ENCODE data around the gene SCPEP1.

The SCPEP1 gene

GRCh38 chr17:56994009-56994792 is 16.3 kb downstream of the SCPEP1 start:
- no peak overlapping the region for H3K4me3 ChIP-seq (ENCODE audit: low read depth, low read length)

DNA sequence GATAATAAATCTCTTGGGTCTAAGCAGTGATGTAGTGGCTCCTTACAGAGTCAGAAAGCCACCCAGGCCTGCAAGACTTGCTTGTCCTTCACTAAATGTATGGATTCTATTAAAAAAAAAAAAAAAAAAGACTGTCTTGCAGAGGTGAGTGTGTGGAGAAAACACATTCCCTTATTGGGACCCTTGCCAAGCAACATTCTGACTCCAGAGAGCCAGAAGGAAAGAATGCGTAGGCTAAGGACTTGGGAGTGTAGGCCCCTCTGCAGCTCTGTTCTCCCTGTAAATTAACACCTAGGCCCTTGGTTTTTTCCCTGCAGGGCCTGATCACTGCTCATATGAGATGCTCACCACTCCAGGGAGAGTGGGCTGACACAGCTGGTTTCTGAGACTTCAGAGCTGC is 17.8 kb downstream of the SCPEP1 start:
- no peak overlapping the region for H3K4me3 ChIP-seq (ENCODE audit: low read depth, low read length)

GRCh38 chr17:56997313-56997712 is 19.4 kb downstream of the SCPEP1 start:
- H3K4me3 ChIP-seq (ENCODE audit: low read depth, low read length): no peak overlapping the region

DNA sequence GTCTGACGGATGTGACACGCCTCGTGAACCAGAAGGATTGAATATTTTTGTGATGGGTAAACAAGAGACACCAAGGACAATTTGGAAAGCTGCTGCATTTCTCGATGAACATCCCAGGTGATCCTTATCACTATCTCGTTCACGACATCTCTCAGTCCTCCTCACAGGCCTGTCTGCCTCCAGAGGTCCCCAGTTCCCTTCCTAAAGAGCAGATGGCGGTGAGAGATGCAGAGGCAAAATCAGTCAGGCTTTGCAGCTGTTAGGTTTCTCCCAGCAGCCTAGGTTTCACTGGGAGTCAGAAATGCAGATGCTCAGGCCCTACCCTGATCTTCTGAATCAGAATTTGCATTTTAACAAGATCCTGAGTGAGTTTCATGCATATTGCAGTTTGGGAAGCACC is 23.6 kb downstream of the SCPEP1 start:
- H3K4me3 ChIP-seq (ENCODE audit: low read depth, low read length): no peak overlapping the region

DNA sequence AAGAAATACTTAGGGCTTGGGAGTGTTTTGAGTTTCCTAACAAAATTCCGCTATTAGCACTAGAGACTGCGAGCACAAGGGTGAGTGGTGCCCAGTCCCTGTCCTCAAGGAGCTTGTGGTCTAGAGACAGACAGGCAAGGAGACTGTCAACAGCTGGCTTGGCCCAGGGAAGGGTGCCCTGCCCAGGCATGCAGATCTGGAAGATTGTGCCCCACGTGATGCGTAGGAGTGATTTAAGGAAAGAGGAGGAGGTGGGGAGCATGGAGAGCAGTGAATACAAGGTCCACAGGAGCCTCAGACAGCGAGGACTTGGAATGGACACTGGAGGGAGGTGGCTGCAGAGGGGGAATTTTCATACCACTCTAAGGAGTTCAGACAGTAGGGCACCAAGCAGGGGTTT is 25.0 kb downstream of the SCPEP1 start:
- H3K4me3 ChIP-seq (ENCODE audit: low read depth, low read length): no peak overlapping the region

DNA sequence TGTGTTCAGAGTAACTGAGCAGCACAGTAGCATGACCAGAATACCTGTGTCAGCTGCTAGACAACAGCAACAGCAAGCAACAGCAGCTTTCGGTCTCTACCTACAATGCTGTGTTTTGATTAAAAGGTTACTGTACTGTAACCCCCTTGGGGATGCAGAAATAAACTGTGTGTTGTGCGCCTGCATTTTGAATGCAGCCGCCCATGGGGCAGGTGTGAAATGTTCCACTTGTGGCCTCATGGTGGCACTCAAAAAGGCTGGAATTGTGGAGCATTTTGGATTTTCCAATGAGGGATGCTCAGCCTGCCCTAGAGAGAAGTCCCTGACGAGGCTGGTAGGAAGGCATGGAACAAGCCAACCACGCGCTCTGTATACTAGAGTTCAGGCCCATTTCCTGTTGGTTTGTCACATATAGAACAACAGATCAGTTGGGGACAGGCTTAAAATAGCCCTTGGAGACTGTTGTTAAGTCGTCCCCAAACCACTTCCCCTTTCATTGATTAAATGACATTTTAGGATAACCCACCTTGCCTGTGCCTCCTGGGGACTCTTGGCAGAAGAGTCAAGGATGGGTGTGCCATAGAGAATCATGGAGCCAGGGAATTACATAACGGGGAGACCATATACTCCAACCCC is 27.1 kb downstream of the SCPEP1 start:
- no peak overlapping the region for H3K4me3 ChIP-seq (ENCODE audit: low read depth, low read length)

- no peak overlapping the region for H3K4me3 ChIP-seq (ENCODE audit: low read depth, low read length)
These were observed 28.1 kb downstream of the SCPEP1 start for GRCh38 chr17:57006040-57006439.

DNA sequence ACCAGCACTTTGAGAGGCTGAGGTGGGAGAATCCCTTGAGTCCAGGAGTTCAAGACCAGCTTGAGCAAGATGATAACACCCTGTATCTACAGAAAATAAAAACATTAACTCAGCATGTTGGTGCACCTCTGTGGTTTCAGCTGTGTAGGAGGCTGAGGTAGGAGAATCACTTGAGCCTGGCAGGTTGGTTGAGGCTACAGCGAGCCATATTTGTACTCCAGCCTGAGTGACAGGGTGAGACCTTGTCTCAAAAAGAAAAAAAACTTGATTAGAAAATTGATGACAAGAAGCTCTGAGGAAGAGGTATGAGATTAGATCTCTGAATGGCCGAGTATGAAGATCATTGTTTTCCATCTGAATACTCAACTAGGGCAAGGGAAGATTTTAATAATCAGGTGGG is 31.0 kb downstream of the SCPEP1 start:
- H3K4me3 ChIP-seq (ENCODE audit: low read depth, low read length): no peak overlapping the region

GRCh38 chr17:57009737-57010445 is 32.0 kb downstream of the SCPEP1 start:
- H3K4me3 ChIP-seq (ENCODE audit: low read depth, low read length): no peak overlapping the region

GRCh38 chr17:57010487-57010886 is 32.6 kb downstream of the SCPEP1 start:
- H3K4me3 ChIP-seq (ENCODE audit: low read depth, low read length): no peak overlapping the region

GRCh38 chr17:57011491-57012015 is 33.6 kb downstream of the SCPEP1 start:
- no peak overlapping the region for H3K4me3 ChIP-seq (ENCODE audit: low read depth, low read length)

DNA sequence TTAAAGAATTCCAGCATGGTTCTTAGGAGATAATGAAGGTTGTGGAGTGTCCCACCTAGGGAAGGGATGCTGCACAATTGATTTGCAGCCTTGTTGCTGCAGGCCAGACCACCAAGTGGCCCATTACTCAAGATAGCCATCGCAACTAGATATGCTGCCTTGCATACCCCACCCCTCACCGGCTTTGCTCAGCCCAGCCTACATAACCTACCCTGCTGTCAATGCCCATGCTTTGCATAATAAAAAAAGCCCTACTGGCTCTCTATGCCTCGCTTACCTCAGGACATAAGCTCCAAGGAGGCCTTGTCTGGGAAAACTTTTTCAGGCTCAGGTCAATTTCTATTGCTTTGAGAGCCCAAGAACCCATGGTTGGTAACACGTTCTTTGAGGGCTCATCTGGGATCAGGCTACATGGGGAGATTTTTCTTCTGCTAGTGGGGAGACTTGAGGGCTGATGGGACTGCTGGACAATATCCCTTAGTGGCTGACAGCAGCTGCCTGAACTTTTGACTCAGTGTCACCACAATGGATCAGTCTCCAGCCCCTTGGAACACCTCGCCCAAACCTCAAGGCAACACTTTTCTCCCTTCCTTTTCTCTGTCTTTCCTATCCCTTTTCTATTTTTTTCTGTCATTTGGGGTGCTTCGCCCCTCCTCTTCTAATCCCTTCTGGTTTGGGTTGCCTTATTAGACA is 38.3 kb downstream of the SCPEP1 start:
- no peak overlapping the region for H3K4me3 ChIP-seq (ENCODE audit: low read depth, low read length)

GRCh38 chr17:57016764-57017116 is 38.8 kb downstream of the SCPEP1 start:
- no peak overlapping the region for H3K4me3 ChIP-seq (ENCODE audit: low read depth, low read length)

- no peak overlapping the region for H3K4me3 ChIP-seq (ENCODE audit: low read depth, low read length)
These were observed 39.7 kb downstream of the SCPEP1 start for GRCh38 chr17:57017625-57018024.

- no peak overlapping the region for H3K4me3 ChIP-seq (ENCODE audit: low read depth, low read length)
These were observed 42.3 kb downstream of the SCPEP1 start for GRCh38 chr17:57020208-57020607.

- no peak overlapping the region for H3K4me3 ChIP-seq (ENCODE audit: low read depth, low read length)
These were observed 43.5 kb downstream of the SCPEP1 start for GRCh38 chr17:57021226-57021940.

DNA sequence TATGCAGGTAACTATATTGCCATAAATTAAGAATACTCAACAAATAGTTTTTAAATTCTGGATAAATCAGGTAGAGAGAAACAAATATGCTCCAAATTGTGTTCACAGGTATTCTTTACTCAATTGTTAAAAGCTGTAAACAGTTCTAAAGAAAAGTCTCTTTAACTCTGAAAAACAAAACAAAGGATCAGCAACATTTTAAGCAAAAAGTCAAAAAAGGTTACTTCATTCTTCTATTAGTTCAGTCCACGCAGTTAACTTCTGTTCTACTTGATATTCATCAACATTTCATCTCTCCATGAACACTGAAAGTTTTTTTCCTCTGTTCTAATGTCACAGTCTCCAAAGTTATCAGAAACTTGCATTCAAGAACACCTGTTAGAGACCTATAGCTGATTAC is 47.9 kb downstream of the SCPEP1 start:
- H3K4me3 ChIP-seq (ENCODE audit: low read depth, low read length): no peak overlapping the region

GRCh38 chr17:57027852-57028251 is 49.9 kb downstream of the SCPEP1 start:
- H3K4me3 ChIP-seq (ENCODE audit: low read depth, low read length): no peak overlapping the region

DNA sequence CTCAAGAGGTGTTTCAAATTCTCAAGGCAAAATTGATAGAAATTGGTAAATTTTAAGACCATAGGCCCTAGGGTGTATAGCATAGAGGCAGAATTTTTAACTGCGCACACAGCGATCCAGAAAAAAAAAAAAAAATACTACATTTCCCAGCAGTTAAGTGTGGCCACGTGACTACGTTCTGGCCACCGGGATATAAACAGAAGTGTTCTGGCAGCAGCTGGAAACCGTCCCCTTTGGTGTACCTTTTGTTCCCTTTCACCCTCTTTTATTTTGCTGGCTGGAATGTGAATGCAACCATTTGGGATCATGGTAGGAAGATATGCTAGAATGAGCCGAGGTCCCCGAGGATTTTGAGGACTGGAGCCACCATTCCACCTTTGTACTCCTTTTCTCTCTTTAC is 54.4 kb downstream of the SCPEP1 start:
- H3K4me3 ChIP-seq (ENCODE audit: low read depth, low read length): no peak overlapping the region

- no peak overlapping the region for H3K4me3 ChIP-seq (ENCODE audit: low read depth, low read length)
These were observed 55.4 kb downstream of the SCPEP1 start for GRCh38 chr17:57033296-57033695.

Measured in iPS-11a (cell line).